Loucy (cell line): ENCODE measurements around the gene ATP9A.

Experiments used
- H2AFZ ChIP-seq: fragments of 200-600 bp; sonication (generic); 2 replicates; pipeline ENCODE4 v1.6.0; 2016; ENCODE audit warnings: antibody characterized with exemption, mild to moderate bottlenecking, low read length, moderate library complexity
- H3F3A ChIP-seq: fragments of 200-600 bp; 2 replicates; pipeline ENCODE4 v1.6.0; 2016; ENCODE audit warnings: antibody characterized with exemption, low read depth, mild to moderate bottlenecking
- H3K27me3 ChIP-seq: fragments of 200-600 bp; sonication (generic); 2 replicates; pipeline ENCODE4 v1.6.1; 2014; ENCODE audit warnings: low read length, mild to moderate bottlenecking; ENCODE audit not compliant: insufficient read depth, poor library complexity, severe bottlenecking
- H3K36me3 ChIP-seq: fragments of 200-600 bp; sonication (generic); 2 replicates; pipeline ENCODE4 v1.6.1; 2016; ENCODE audit warnings: low read length; ENCODE audit not compliant: insufficient read depth
- H3K4me1 ChIP-seq: fragments of 200-600 bp; sonication (generic); 2 replicates; pipeline ENCODE4 v1.5.1; 2014; ENCODE audit warnings: low read length, mild to moderate bottlenecking; ENCODE audit not compliant: insufficient read depth, poor library complexity, severe bottlenecking
- H3K4me2 ChIP-seq: fragments of 200-600 bp; sonication (generic); 2 replicates; pipeline ENCODE4 v1.6.0; 2014; ENCODE audit warnings: antibody characterized with exemption, low read length, low read depth, mild to moderate bottlenecking; ENCODE audit not compliant: poor library complexity, severe bottlenecking
- H3K4me3 ChIP-seq: fragments of 200-600 bp; sonication (generic); 2 replicates; pipeline ENCODE4 v1.5.1; 2014; ENCODE audit warnings: low read length, mild to moderate bottlenecking, mixed read lengths; ENCODE audit not compliant: poor library complexity, severe bottlenecking
- H3K79me2 ChIP-seq: fragments of 200-600 bp; sonication (generic); 2 replicates; pipeline ENCODE4 v1.6.1; 2014; ENCODE audit warnings: low read length; ENCODE audit not compliant: insufficient read depth
- H3K9ac ChIP-seq: fragments of 200-600 bp; sonication (generic); 2 replicates; pipeline ENCODE4 v1.6.0; 2014; ENCODE audit warnings: mild to moderate bottlenecking, low read depth, low read length, moderate library complexity; ENCODE audit not compliant: poor library complexity, severe bottlenecking
- H3K9me2 ChIP-seq: fragments of 200-600 bp; sonication (generic); replicated peaks from 2 replicates; pipeline ENCODE4 v1.6.1; 2016; ENCODE audit warnings: low read depth, low read length, mixed read lengths
- H3K9me3 ChIP-seq: fragments of 200-600 bp; sonication (generic); 2 replicates; pipeline ENCODE4 v1.6.1; 2014; ENCODE audit warnings: mild to moderate bottlenecking, antibody characterized with exemption, low read length, low read depth; ENCODE audit not compliant: insufficient read depth
- H4K20me1 ChIP-seq: fragments of 200-600 bp; sonication (generic); 2 replicates; pipeline ENCODE4 v1.6.0; 2014; ENCODE audit warnings: antibody characterized with exemption, low read length, mild to moderate bottlenecking; ENCODE audit not compliant: insufficient read depth, poor library complexity, severe bottlenecking
- CTCF ChIP-seq: fragments of 200-600 bp; sonication (generic); conservative IDR thresholded peaks from 2 replicates; pipeline ENCODE4 v1.5.1; 2014; ENCODE audit warnings: mild to moderate bottlenecking, antibody characterized with exemption, low read length
- EZH2phosphoT487 ChIP-seq: fragments of 200-600 bp; IDR thresholded peaks from 2 replicates; pipeline ENCODE4 v1.6.1; 2018; ENCODE audit warnings: antibody characterized with exemption, mild to moderate bottlenecking, moderate library complexity, borderline replicate concordance

Gene ATP9A

GRCh38 chr20:51812861-51813260 is 44.7 kb upstream of the ATP9A start:
- H3K9ac ChIP-seq: no peak overlapping the region
- no peak overlapping the region for H3K4me3 ChIP-seq
- no peaks in the 10 kb centered on the region for H3K4me1 ChIP-seq
- H3K79me2 ChIP-seq: no peaks in the 10 kb centered on the region
- no peak for TF ChIP-seq EZH2phosphoT487
- TF ChIP-seq CTCF: no peak
- H3K36me3 ChIP-seq: no peaks in the 10 kb centered on the region
- no peaks in the 10 kb centered on the region for H3K27me3 ChIP-seq
- no peak overlapping the region for H3K4me2 ChIP-seq
- H4K20me1 ChIP-seq: no peaks in the 10 kb centered on the region
- no peaks in the 10 kb centered on the region for H3K9me3 ChIP-seq
- H3K9me2 ChIP-seq: no peaks in the 10 kb centered on the region
- H2AFZ ChIP-seq: no peak overlapping the region
- no peaks in the 10 kb centered on the region for H3F3A ChIP-seq

GRCh38 chr20:51811514-51812128 is 43.4 kb upstream of the ATP9A start:
- Histone ChIP-seq H3K9ac (no peak overlapping the region), H2AFZ (no peak overlapping the region), H4K20me1 (no peaks in the 10 kb centered on the region), H3K4me1 (no peaks in the 10 kb centered on the region), H3K79me2 (no peaks in the 10 kb centered on the region), H3K4me3 (no peak overlapping the region), H3K36me3 (no peaks in the 10 kb centered on the region), H3F3A (no peaks in the 10 kb centered on the region), H3K27me3 (no peaks in the 10 kb centered on the region), H3K9me3 (no peaks in the 10 kb centered on the region), H3K4me2 (no peak overlapping the region), H3K9me2 (no peaks in the 10 kb centered on the region)
- no peak for TF ChIP-seq EZH2phosphoT487
- no peak for TF ChIP-seq CTCF

- Histone ChIP-seq H3K79me2 (no peaks in the 10 kb centered on the region), H3K4me2 (no peak overlapping the region), H3F3A (no peaks in the 10 kb centered on the region), H2AFZ (no peak overlapping the region), H4K20me1 (no peaks in the 10 kb centered on the region), H3K36me3 (no peaks in the 10 kb centered on the region), H3K9me3 (no peaks in the 10 kb centered on the region), H3K4me1 (no peaks in the 10 kb centered on the region), H3K27me3 (no peaks in the 10 kb centered on the region), H3K9ac (no peak overlapping the region), H3K9me2 (no peaks in the 10 kb centered on the region), H3K4me3 (no peak overlapping the region)
- TF ChIP-seq EZH2phosphoT487 (no peak), CTCF (no peak)
Measured at GRCh38 chr20:51811042-51811355, 42.8 kb upstream of the ATP9A start.
